Parathyroid adenoma (tissue), 2 donors: ENCODE results near the gene B4GALT4.
"Not testable (repeated sequence)": the region's sequence is repeated elsewhere in the genome, so short reads cannot be mapped to it uniquely, and the experiment has no call there.

Source experiments
- H2AFZ ChIP-seq: fragments of 300-600 bp; sonication (generic); one replicate; pipeline ENCODE4 v1.7.0; 2017; ENCODE audit warnings: antibody characterized with exemption, mild to moderate bottlenecking
- H3K27ac ChIP-seq: fragments of 300-600 bp; sonication (generic); one replicate; pipeline ENCODE4 v1.7.0; 2017
- H3K27me3 ChIP-seq: fragments of 300-600 bp; sonication (generic); one replicate; pipeline ENCODE4 v1.7.0; 2017; ENCODE audit warnings: low read length; ENCODE audit not compliant: control insufficient read depth, insufficient read depth
- H3K36me3 ChIP-seq: fragments of 300-600 bp; sonication (generic); one replicate; pipeline ENCODE4 v1.7.0; 2017; ENCODE audit warnings: low read length; ENCODE audit not compliant: control insufficient read depth, insufficient read depth
- H3K4me1 ChIP-seq: fragments of 300-600 bp; sonication (generic); one replicate; pipeline ENCODE4 v1.7.0; 2017; ENCODE audit warnings: control low read depth
- H3K4me2 ChIP-seq: fragments of 300-600 bp; sonication (generic); one replicate; pipeline ENCODE4 v1.7.0; 2017; ENCODE audit warnings: low read length
- H3K4me3 ChIP-seq: fragments of 300-600 bp; sonication (generic); one replicate; pipeline ENCODE4 v1.7.0; 2017; ENCODE audit warnings: low read depth, low read length
- H3K79me2 ChIP-seq: fragments of 300-600 bp; sonication (generic); one replicate; pipeline ENCODE4 v1.7.0; 2017; ENCODE audit warnings: control low read depth
- H3K9ac ChIP-seq: fragments of 300-600 bp; sonication (generic); one replicate; pipeline ENCODE4 v1.7.0; 2017; ENCODE audit warnings: mild to moderate bottlenecking
- H3K9me3 ChIP-seq: fragments of 300-600 bp; sonication (generic); one replicate; pipeline ENCODE4 v1.7.0; 2017; ENCODE audit warnings: low read length; ENCODE audit not compliant: control insufficient read depth
- CTCF ChIP-seq: fragments of 300-600 bp; sonication (generic); IDR thresholded peaks from one replicate; pipeline ENCODE4 v1.7.0; 2017; ENCODE audit warnings: antibody characterized with exemption, mild to moderate bottlenecking
- donor health status: primary hyperparathyroidism.

B4GALT4 gene

DNA sequence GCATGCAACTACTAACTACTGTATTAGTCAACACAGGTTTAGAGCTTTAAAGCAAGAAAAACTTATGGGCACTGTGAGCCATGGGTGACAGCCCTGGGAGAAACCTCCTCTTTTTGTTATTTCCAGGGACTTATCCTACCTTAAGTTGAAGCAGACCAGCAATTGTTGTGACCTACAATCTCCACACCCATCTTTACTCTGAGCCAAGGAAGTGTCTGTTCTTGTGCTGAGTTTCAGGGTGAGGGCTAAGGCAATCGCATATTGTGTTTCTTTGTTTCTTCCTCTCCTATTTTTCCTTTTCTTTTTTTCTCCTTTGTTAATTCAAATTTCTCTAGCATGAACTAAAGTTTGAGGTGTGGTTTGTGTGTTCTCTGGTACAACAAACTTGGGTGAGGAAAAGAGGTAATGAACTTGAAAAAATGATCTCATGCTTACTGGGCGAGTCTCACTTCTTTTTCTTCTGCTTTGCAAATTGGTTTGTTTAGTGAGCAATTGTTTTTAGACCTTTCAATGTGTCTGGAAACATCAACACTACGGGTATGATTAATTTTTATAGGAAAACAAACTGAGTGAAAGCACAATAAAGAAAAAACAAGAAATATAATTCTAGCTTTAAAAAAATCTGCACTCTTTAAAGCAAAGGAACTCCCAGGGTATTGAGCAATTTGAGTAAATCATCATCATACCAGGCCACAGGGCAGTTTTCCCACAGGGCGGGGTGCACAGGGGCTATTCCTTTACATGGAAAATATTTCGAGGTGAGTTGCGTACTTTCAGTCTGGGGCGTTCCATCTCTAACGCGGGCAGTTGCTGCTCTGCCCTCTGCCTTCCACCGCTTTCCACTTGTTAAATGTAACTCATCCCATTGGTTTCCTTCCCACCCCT is 64.6 kb downstream of the B4GALT4 start:
- no peak overlapping the region for H3K27ac ChIP-seq
- H3K9me3 ChIP-seq: no peaks in the 10 kb centered on the region
- no peaks in the 10 kb centered on the region for H3K27me3 ChIP-seq
- no peak overlapping the region for H2AFZ ChIP-seq
- no peak for TF ChIP-seq CTCF
- no peak overlapping the region for H3K4me3 ChIP-seq
- H3K36me3 ChIP-seq: no peaks in the 10 kb centered on the region
- no peak overlapping the region for H3K9ac ChIP-seq
- no peaks in the 10 kb centered on the region for H3K4me1 ChIP-seq
- H3K4me2 ChIP-seq: no peak overlapping the region
- H3K79me2 ChIP-seq: no peaks in the 10 kb centered on the region

GRCh38 chr3:119173325-119173724 is 67.4 kb downstream of the B4GALT4 start, which contains the start of gene UPK1B:
UPK1B (plus strand) TSS chr3:119173598; CDS start chr3:119186742, 13,144 bp downstream.
- no peak for TF ChIP-seq CTCF
- Histone ChIP-seq H3K4me3 (no peak within 1 kb of the TSS), H3K4me2 (no peak within 1 kb of the TSS), H3K9me3 (no peaks in the 10 kb centered on the region), H3K9ac (no peak within 1 kb of the TSS), H3K27me3 (no peaks in the 10 kb centered on the region), H2AFZ (peak within 1 kb of the TSS; percentile 45), H3K27ac (no peak within 1 kb of the TSS), H3K79me2 (no peaks in the 10 kb centered on the region), H3K4me1 (no peaks in the 10 kb centered on the region), H3K36me3 (no peaks in the 10 kb centered on the region)

GRCh38 chr3:119170821-119171220 is 69.9 kb downstream of the B4GALT4 start:
- H3K36me3 ChIP-seq: no peaks in the 10 kb centered on the region
- no peak for TF ChIP-seq CTCF
- H3K4me2 ChIP-seq: no peak overlapping the region
- H3K79me2 ChIP-seq: no peaks in the 10 kb centered on the region
- H3K4me1 ChIP-seq: no peaks in the 10 kb centered on the region
- no peaks in the 10 kb centered on the region for H3K27me3 ChIP-seq
- no peaks in the 10 kb centered on the region for H3K9me3 ChIP-seq
- no peak overlapping the region for H3K4me3 ChIP-seq
- H3K9ac ChIP-seq: no peak overlapping the region
- H2AFZ ChIP-seq: no peak overlapping the region
- no peak overlapping the region for H3K27ac ChIP-seq

DNA sequence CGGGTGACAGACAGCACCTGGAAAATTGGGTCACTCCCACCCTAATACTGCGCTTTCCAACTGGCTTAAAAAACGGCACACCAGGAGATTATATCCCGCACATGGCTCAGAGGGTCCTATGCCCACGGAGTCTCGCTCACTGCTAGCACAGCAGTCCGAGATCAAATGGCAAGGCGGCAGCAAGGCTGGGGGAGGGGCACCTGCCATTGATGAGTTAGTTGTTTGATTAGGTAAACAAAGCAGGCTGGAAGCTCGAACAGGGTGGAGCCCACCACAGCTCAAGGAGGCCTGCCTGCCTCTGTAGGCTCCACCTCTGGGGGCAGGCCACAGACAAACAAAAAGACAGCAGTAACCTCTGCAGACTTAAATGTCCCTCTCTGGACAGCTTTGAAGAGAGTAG is 75.9 kb downstream of the B4GALT4 start:
- H3K4me2 ChIP-seq, H3K36me3 ChIP-seq, H3K9me3 ChIP-seq, H2AFZ ChIP-seq, H3K27ac ChIP-seq, H3K27me3 ChIP-seq, H3K9ac ChIP-seq, H3K4me3 ChIP-seq, H3K79me2 ChIP-seq, H3K4me1 ChIP-seq: not testable (repeated sequence)
